Activated T-helper 1 cell treated with Interleukin-2 at 50 U/mL for 16 hours (primary cell): ENCODE measurements around the gene DAB2.
"Not testable (repeated sequence)": the region's sequence is repeated elsewhere in the genome, so short reads cannot be mapped to it uniquely, and the experiment has no call there.

Experiments
- DNase-seq: peaks from one replicate; pipeline ENCODE4 v3.0.0-alpha.2; 2020; ENCODE audit warnings: low read depth

Gene DAB2

GRCh38 chr5:39340506-39340905 is 84.3 kb downstream of the DAB2 start:
- no peak for DNase-seq

GRCh38 chr5:39337252-39337915 is 87.4 kb downstream of the DAB2 start:
- DNase-seq, result no peak

- not testable (repeated sequence) for DNase-seq
Measured at GRCh38 chr5:39334296-39334695, 90.5 kb downstream of the DAB2 start.

- no peak for DNase-seq
Measured at GRCh38 chr5:39333104-39333503, 91.7 kb downstream of the DAB2 start.

GRCh38 chr5:39331861-39332381 is 92.9 kb downstream of the DAB2 start:
- DNase-seq, result no peak

- DNase-seq, result no peak
Measured at GRCh38 chr5:39328731-39329130, 96.0 kb downstream of the DAB2 start.

DNA sequence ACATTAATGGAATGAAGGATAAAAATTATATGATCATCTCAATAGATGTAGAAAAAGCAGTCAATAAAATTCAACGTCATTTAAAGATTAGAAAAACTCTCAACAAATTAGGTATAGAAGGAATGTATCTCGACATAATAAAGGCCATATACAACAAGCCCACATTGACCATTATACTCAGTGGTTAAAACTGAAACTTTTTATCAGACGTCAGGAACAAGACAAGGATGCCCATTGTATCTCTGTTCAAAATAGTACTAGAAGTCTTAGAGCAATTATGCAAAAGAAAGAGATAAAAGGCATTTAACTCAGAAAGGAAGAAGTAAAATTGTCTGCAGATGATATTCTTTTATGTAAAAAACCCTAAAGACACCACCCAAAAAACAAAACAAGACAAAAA is 101.2 kb downstream of the DAB2 start:
- DNase-seq, result no peak
